H9 (cell line): ENCODE data around the gene NDUFAF2. TPM values are rescaled to one million over a fixed set of nuclear protein-coding genes. Genes with fewer than 3 reads are reported as not detected.

Source experiments
- DNase-seq: peaks from one replicate; pipeline ENCODE4 v3.0.0-alpha.2; 2017
- H2AFZ ChIP-seq: one replicate; pipeline ENCODE4 v1.6.1; 2013; ENCODE audit warnings: mild to moderate bottlenecking, low read length, control low read depth, moderate library complexity
- H2AK5ac ChIP-seq: 2 replicates; pipeline ENCODE4 v1.6.1; 2013; ENCODE audit warnings: low read length, control low read depth, mixed read lengths; ENCODE audit not compliant: insufficient read length
- H2BK120ac ChIP-seq: one replicate; pipeline ENCODE4 v1.6.1; 2013; ENCODE audit warnings: low read depth, mild to moderate bottlenecking, low read length, control low read depth, inconsistent platforms; ENCODE audit not compliant: poor library complexity, severe bottlenecking
- H2BK12ac ChIP-seq: 2 replicates; pipeline ENCODE4 v1.6.1; 2013; ENCODE audit warnings: low read length, control low read depth, mixed read lengths, low read depth; ENCODE audit not compliant: insufficient read length
- H2BK15ac ChIP-seq: 2 replicates; pipeline ENCODE4 v1.6.1; 2013; ENCODE audit warnings: low read depth, low read length, control low read depth
- H2BK20ac ChIP-seq: one replicate; pipeline ENCODE4 v1.6.1; 2013; ENCODE audit warnings: low read depth, mild to moderate bottlenecking, low read length, control low read depth, inconsistent platforms; ENCODE audit not compliant: poor library complexity, severe bottlenecking
- H2BK5ac ChIP-seq: 2 replicates; pipeline ENCODE4 v1.6.1; 2013; ENCODE audit warnings: low read length, control low read depth, mixed read lengths; ENCODE audit not compliant: insufficient read length
- H3K14ac ChIP-seq: 2 replicates; pipeline ENCODE4 v1.6.1; 2013; ENCODE audit warnings: low read length, control low read depth; ENCODE audit not compliant: insufficient read depth
- H3K18ac ChIP-seq: 2 replicates; pipeline ENCODE4 v1.6.1; 2013; ENCODE audit warnings: low read depth, mild to moderate bottlenecking, mixed read lengths, low read length, control low read depth; ENCODE audit not compliant: insufficient read length
- H3K23ac ChIP-seq: 2 replicates; pipeline ENCODE4 v1.6.1; 2013; ENCODE audit warnings: low read length, control low read depth, mixed read lengths, low read depth; ENCODE audit not compliant: insufficient read length
- H3K23me2 ChIP-seq: 2 replicates; pipeline ENCODE4 v1.6.1; 2013; ENCODE audit warnings: low read depth, mild to moderate bottlenecking, mixed read lengths, low read length, control low read depth; ENCODE audit not compliant: insufficient read length, poor library complexity, severe bottlenecking
- H3K27ac ChIP-seq: 2 replicates; pipeline ENCODE4 v1.5.1; 2013; ENCODE audit warnings: low read length, control low read depth, mixed read lengths, low read depth; ENCODE audit not compliant: insufficient read length
- H3K27me3 ChIP-seq: 2 replicates; pipeline ENCODE4 v1.6.1; 2013; ENCODE audit warnings: low read length, control low read depth, inconsistent platforms; ENCODE audit not compliant: insufficient read depth
- H3K4ac ChIP-seq: 2 replicates; pipeline ENCODE4 v1.6.1; 2013; ENCODE audit warnings: low read depth, mild to moderate bottlenecking, control low read depth, inconsistent platforms, low read length, moderate library complexity
- H3K4me1 ChIP-seq: 2 replicates; pipeline ENCODE4 v1.6.1; 2013; ENCODE audit warnings: low read length, control low read depth, inconsistent platforms; ENCODE audit not compliant: insufficient read depth
- H3K4me2 ChIP-seq: 2 replicates; pipeline ENCODE4 v1.6.1; 2013; ENCODE audit warnings: low read length, control low read depth, mixed read lengths; ENCODE audit not compliant: insufficient read length, insufficient read depth
- H3K56ac ChIP-seq: 2 replicates; pipeline ENCODE4 v1.6.1; 2013; ENCODE audit warnings: low read depth, mild to moderate bottlenecking, mixed read lengths, low read length, control low read depth; ENCODE audit not compliant: insufficient read length
- H3K79me1 ChIP-seq: 2 replicates; pipeline ENCODE4 v1.6.1; 2013; ENCODE audit warnings: low read depth, mild to moderate bottlenecking, moderate library complexity, low read length, control low read depth, inconsistent platforms; ENCODE audit not compliant: insufficient read depth, poor library complexity, severe bottlenecking
- H3K79me2 ChIP-seq: 2 replicates; pipeline ENCODE4 v1.6.1; 2013; ENCODE audit warnings: low read length, control low read depth, inconsistent platforms; ENCODE audit not compliant: insufficient read depth
- H3K9ac ChIP-seq: 2 replicates; pipeline ENCODE4 v1.6.1; 2013; ENCODE audit warnings: low read length, control low read depth, mixed read lengths; ENCODE audit not compliant: insufficient read length; ENCODE audit errors: extremely low read depth
- H3K9me3 ChIP-seq: one replicate; pipeline ENCODE4 v1.6.1; 2013; ENCODE audit warnings: low read depth, low read length, inconsistent platforms; ENCODE audit not compliant: control insufficient read depth
- H3T11ph ChIP-seq: one replicate; pipeline ENCODE4 v1.6.1; 2013; ENCODE audit warnings: mild to moderate bottlenecking, low read length, control low read depth, inconsistent platforms
- H4K20me1 ChIP-seq: one replicate; pipeline ENCODE4 v1.6.1; 2013; ENCODE audit not compliant: control insufficient read depth, insufficient read length, insufficient read depth
- H4K5ac ChIP-seq: 2 replicates; pipeline ENCODE4 v1.6.1; 2013; ENCODE audit warnings: low read depth, mild to moderate bottlenecking, mixed read lengths, low read length, control low read depth; ENCODE audit not compliant: insufficient read length
- H4K8ac ChIP-seq: replicated peaks from 2 replicates; pipeline ENCODE4 v1.6.1; 2013; ENCODE audit warnings: low read length, control low read depth, mixed read lengths, low read depth; ENCODE audit not compliant: insufficient read length
- H4K91ac ChIP-seq: 2 replicates; pipeline ENCODE4 v1.6.1; 2013; ENCODE audit warnings: low read depth, mild to moderate bottlenecking, moderate library complexity, mixed read lengths, low read length, control low read depth; ENCODE audit not compliant: insufficient read length
- H3K27ac Mint-ChIP-seq, 3 experiments: 2 replicates in 2 of 3; 3 replicates in 1 of 3; pipeline ENCODE4 v1.8.0; 2020 to 2021; ENCODE audit warnings: mixed read lengths in 3 of 3, mild to moderate bottlenecking in 1 of 3, moderate library complexity in 1 of 3
- H3K27me3 Mint-ChIP-seq: 2 replicates; pipeline ENCODE4 v1.8.0; 2021; ENCODE audit warnings: low read depth, mild to moderate bottlenecking, moderate library complexity, mixed read lengths
- H3K36me3 Mint-ChIP-seq, 3 experiments: 2 replicates in 2 of 3; 3 replicates in 1 of 3; pipeline ENCODE4 v1.8.0; 2020 to 2021; ENCODE audit warnings: low read depth in 3 of 3, mixed read lengths in 3 of 3; ENCODE audit not compliant: insufficient read depth in 1 of 3
- H3K4me1 Mint-ChIP-seq, 2 experiments: 2 replicates each; pipeline ENCODE4 v1.8.0; 2020; ENCODE audit warnings: mixed read lengths in 2 of 2
- H3K4me3 Mint-ChIP-seq, 2 experiments: 2 replicates in 1 of 2; 3 replicates in 1 of 2; pipeline ENCODE4 v1.8.0; 2020 to 2021; ENCODE audit warnings: mild to moderate bottlenecking in 2 of 2, mixed read lengths in 2 of 2, moderate library complexity in 1 of 2
- H3K9me3 Mint-ChIP-seq, 2 experiments: 2 replicates in 1 of 2; 3 replicates in 1 of 2; pipeline ENCODE4 v1.8.0; 2020; ENCODE audit warnings: mild to moderate bottlenecking in 2 of 2, mixed read lengths in 2 of 2, moderate library complexity in 1 of 2
- total RNA-seq: library from RNA; stranded (reverse); gene quantifications from 2 replicates; pipeline ENCODE4 v1.2.1, GENCODE V29; 2021
- TF ChIP-seq, protein P1 (sequence below): fragments of 200-600 bp; sonication (generic); conservative IDR thresholded peaks from 3 replicates; pipeline ENCODE4 v1.8.0; 2021; ENCODE audit warnings: antibody characterized with exemption, mild to moderate bottlenecking

NDUFAF2 gene
- total RNA-seq, 1 experiment from 2014 or later, result 31.4 TPM

DNA sequence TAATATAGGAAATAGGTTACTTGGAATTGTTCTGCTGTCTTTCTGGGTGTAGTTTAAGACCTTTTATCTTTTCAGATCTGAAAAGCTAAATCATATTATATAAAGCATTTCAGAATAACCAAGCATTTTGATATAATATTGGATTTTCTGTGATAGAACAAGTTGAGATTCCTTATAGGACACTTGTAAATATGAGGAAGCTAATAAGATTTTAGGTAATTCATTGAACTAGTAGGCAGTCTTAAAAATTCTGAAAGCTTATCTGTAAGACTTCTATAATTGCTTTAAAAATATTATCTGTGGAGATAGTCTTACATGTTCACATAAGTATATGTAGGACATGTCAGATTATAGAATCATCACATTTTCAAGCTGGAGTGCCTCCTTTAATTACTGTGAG lies 114.5 kb downstream of the NDUFAF2 start:
- H2BK12ac ChIP-seq, result no peak overlapping the region
- H3K4me1 Mint-ChIP-seq, result peaks cover 0 to 6% of the 10 kb centered on the region in 2 experiments; a peak in 3 of 4 replicates
- no peak overlapping the region for H3K4me2 ChIP-seq
- no peak overlapping the region for H3K56ac ChIP-seq
- no peak overlapping the region for H2BK5ac ChIP-seq
- H3K27ac ChIP-seq, result no peak overlapping the region
- H4K8ac ChIP-seq, result no peak overlapping the region
- H2BK20ac ChIP-seq, result no peak overlapping the region
- H3K23ac ChIP-seq, result no peak overlapping the region
- no peaks in the 10 kb centered on the region for H3K9me3 ChIP-seq
- no peak overlapping the region for H4K91ac ChIP-seq
- H2AK5ac ChIP-seq, result no peak overlapping the region
- TF ChIP-seq, protein P1, sequence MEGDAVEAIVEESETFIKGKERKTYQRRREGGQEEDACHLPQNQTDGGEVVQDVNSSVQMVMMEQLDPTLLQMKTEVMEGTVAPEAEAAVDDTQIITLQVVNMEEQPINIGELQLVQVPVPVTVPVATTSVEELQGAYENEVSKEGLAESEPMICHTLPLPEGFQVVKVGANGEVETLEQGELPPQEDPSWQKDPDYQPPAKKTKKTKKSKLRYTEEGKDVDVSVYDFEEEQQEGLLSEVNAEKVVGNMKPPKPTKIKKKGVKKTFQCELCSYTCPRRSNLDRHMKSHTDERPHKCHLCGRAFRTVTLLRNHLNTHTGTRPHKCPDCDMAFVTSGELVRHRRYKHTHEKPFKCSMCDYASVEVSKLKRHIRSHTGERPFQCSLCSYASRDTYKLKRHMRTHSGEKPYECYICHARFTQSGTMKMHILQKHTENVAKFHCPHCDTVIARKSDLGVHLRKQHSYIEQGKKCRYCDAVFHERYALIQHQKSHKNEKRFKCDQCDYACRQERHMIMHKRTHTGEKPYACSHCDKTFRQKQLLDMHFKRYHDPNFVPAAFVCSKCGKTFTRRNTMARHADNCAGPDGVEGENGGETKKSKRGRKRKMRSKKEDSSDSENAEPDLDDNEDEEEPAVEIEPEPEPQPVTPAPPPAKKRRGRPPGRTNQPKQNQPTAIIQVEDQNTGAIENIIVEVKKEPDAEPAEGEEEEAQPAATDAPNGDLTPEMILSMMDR, result no peak
- H3K27me3 ChIP-seq, result no peaks in the 10 kb centered on the region
- H3T11ph ChIP-seq, result no peak overlapping the region
- H2BK120ac ChIP-seq, result no peak overlapping the region
- H3K27me3 Mint-ChIP-seq, result peaks cover 1% of the 10 kb centered on the region; the same call in 1 of the 2 replicates
- H4K20me1 ChIP-seq, result no peaks in the 10 kb centered on the region
- H3K4me1 ChIP-seq, result no peaks in the 10 kb centered on the region
- no peak overlapping the region for H4K5ac ChIP-seq
- no peak overlapping the region for H3K27ac Mint-ChIP-seq
- H3K23me2 ChIP-seq, result no peaks in the 10 kb centered on the region
- no peak overlapping the region for H3K4me3 Mint-ChIP-seq
- no peak overlapping the region for H2BK15ac ChIP-seq
- H3K9ac ChIP-seq, result no peak overlapping the region
- H3K4ac ChIP-seq, result no peak overlapping the region
- no peak overlapping the region for H3K18ac ChIP-seq
- DNase-seq, result no peak
- H3K14ac ChIP-seq, result no peak overlapping the region
- no peak overlapping the region for H2AFZ ChIP-seq
- H3K9me3 Mint-ChIP-seq, result peaks cover 0 to 7% of the 10 kb centered on the region in 2 experiments; a peak in 4 of 5 replicates
- H3K79me1 ChIP-seq, result no peaks in the 10 kb centered on the region
- peaks cover 0 to 6% (median 0%) of the 10 kb centered on the region in 3 experiments; a peak in 2 of 7 replicates for H3K36me3 Mint-ChIP-seq
- no peaks in the 10 kb centered on the region for H3K79me2 ChIP-seq
